ENCODE measurements around the gene AMER3.
A peak's percentile ranks its signal among the peaks of the same experiment; 100 is the strongest.

The AMER3 gene

GRCh38 chr2:130724455-130724854, 30.9 kb upstream of the AMER3 start:
- Histone ChIP-seq H2AFZ (no peak overlapping the region), H3K79me2 (no peaks in the 10 kb centered on the region), H3K4me1 (peaks cover 17% of the 10 kb centered on the region), H3K4me2 (ENCODE audit: low read length) (no peak overlapping the region), H3K9me3 (ENCODE audit: control insufficient read depth, low read length) (no peaks in the 10 kb centered on the region), H3K27me3 (ENCODE audit: control insufficient read depth, insufficient read depth, low read length) (no peaks in the 10 kb centered on the region), H3K4me3 (ENCODE audit: low read depth, low read length) (no peak overlapping the region), H3K36me3 (ENCODE audit: control insufficient read depth, insufficient read depth, low read length) (no peaks in the 10 kb centered on the region), H3K27ac (no peak overlapping the region), H3K9ac (no peak overlapping the region)
- TF ChIP-seq CTCF (IDR thresholded peaks at IDR 0.05) = no peak

DNA sequence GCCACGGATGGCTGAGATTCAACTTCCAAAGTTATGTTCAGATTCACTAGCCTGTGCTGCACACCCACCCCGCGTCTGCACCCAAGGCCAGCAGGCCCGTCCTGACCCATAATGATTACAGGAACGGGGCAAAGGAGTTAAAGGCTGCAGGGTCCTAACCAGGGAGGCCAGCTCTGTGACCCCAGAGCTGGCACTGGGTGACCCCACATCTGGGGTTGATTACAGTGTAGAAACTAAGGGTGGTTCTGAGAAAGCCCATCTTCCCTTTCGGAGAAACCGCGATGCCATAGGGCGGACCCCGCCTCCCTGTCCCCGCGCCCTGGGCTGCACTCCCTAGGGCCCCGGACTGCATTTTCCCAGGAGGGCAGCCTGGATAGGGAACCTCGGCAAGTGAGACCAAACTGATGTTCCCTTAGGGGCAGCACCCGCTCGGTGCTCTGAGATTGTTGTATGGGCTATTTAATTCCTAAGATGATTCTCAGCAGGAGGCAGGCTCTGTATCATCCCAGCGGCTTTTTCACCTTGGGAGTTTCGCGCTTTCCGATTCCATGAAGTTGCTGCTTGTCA, 28.6 kb upstream of the AMER3 start:
- Histone ChIP-seq H3K27me3 (ENCODE audit: control insufficient read depth, insufficient read depth, low read length) (no peaks in the 10 kb centered on the region), H3K79me2 (no peaks in the 10 kb centered on the region), H3K4me1 (peaks cover 17% of the 10 kb centered on the region), H3K4me2 (ENCODE audit: low read length) (peak overlapping the region; percentile 84), H3K4me3 (ENCODE audit: low read depth, low read length) (peak overlapping the region; percentile 65), H3K9ac (peak overlapping the region; percentile 30), H3K36me3 (ENCODE audit: control insufficient read depth, insufficient read depth, low read length) (no peaks in the 10 kb centered on the region), H3K9me3 (ENCODE audit: control insufficient read depth, low read length) (no peaks in the 10 kb centered on the region), H3K27ac (peak overlapping the region; percentile 79), H2AFZ (peak overlapping the region; percentile 95)
- TF ChIP-seq CTCF (IDR thresholded peaks at IDR 0.05) = no peak

GRCh38 chr2:130727286-130727924, 27.9 kb upstream of the AMER3 start:
- peak overlapping the region; percentile 30 for H3K9ac ChIP-seq
- peak overlapping the region; percentile 79 for H3K27ac ChIP-seq
- peak overlapping the region; percentile 65 for H3K4me3 ChIP-seq (ENCODE audit: low read depth, low read length)
- peak; percentile 10 for TF ChIP-seq CTCF (IDR thresholded peaks at IDR 0.05)
- H3K36me3 ChIP-seq (ENCODE audit: control insufficient read depth, insufficient read depth, low read length) = no peaks in the 10 kb centered on the region
- H3K9me3 ChIP-seq (ENCODE audit: control insufficient read depth, low read length) = no peaks in the 10 kb centered on the region
- H3K4me1 ChIP-seq = peaks cover 17% of the 10 kb centered on the region
- H2AFZ ChIP-seq = peak overlapping the region; percentile 95
- H3K79me2 ChIP-seq = no peaks in the 10 kb centered on the region
- peak overlapping the region; percentile 84 for H3K4me2 ChIP-seq (ENCODE audit: low read length)
- H3K27me3 ChIP-seq (ENCODE audit: control insufficient read depth, insufficient read depth, low read length) = no peaks in the 10 kb centered on the region

- peak overlapping the region; percentile 95 for H2AFZ ChIP-seq
- TF ChIP-seq CTCF (IDR thresholded peaks at IDR 0.05) = no peak
- H3K9ac ChIP-seq = no peak overlapping the region
- peaks cover 17% of the 10 kb centered on the region for H3K4me1 ChIP-seq
- H3K27me3 ChIP-seq (ENCODE audit: control insufficient read depth, insufficient read depth, low read length) = no peaks in the 10 kb centered on the region
- peak overlapping the region; percentile 84 for H3K4me2 ChIP-seq (ENCODE audit: low read length)
- no peaks in the 10 kb centered on the region for H3K9me3 ChIP-seq (ENCODE audit: control insufficient read depth, low read length)
- H3K79me2 ChIP-seq = no peaks in the 10 kb centered on the region
- H3K27ac ChIP-seq = peak overlapping the region; percentile 79
- H3K36me3 ChIP-seq (ENCODE audit: control insufficient read depth, insufficient read depth, low read length) = no peaks in the 10 kb centered on the region
- H3K4me3 ChIP-seq (ENCODE audit: low read depth, low read length) = peak overlapping the region; percentile 65
Observed at GRCh38 chr2:130728007-130728454, 27.3 kb upstream of the AMER3 start.

All from parathyroid adenoma (tissue), 2 donors.